Central memory CD4-positive, alpha-beta T cell (primary cell): Measurements from ENCODE around the gene USPL1.
A peak's percentile ranks its signal among the peaks of the same experiment; 100 is the strongest.
"Not testable (repeated sequence)": the region's sequence is repeated elsewhere in the genome, so short reads cannot be mapped to it uniquely, and the experiment has no call there.

Experiments
- DNase-seq: peaks from one replicate; pipeline ENCODE4 v3.0.0; 2022
- total RNA-seq, 3 experiments: gene quantifications; one replicate each; lab custom pipeline; 2026; lab: John Stamatoyannopoulos, UW

The USPL1 gene
- 41.9 to 63.3 (median 59.8) reads per million in 3 experiments for total RNA-seq

DNA sequence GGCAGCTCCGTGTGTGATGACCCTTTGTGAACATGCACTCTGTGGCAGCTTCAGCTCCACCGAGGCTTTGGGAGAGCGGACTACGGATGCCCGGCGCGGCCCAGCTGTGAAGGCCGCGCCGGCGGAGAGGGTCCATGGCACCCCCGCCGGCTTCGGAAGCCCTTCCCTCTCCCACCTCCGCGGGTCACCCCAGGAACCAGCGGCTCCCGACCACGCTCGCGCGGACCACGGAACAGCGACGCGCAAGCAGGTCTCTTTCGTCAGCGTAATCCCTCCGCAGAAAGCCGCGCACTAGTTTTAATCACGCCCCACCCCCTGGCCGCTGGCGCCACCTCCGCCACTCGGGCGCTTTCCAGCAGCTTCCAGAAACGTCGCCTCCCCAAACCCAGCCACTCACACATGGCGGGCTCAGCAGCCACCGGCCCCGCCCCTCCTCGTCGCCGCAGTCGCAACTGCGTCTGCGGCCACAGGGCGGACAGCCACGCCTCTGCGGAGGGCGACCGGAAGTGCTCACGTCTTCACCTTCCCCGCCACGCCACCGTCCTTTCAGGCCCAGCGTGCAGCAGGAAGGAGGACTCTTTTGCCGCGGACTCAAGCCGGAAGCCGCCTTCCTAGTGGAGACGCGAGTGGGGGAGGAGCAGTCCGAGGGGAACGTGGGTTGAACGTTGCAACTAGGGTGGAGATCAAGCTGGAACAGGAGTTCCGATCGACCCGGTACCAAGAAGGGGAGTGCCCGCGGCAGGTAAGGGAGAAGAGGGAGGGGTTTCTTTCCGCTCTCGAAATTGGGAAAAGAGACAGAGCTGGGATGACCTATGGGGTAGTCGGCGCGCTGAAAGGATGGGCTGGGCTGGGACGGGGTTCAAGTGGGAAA lies at the start of gene USPL1:
USPL1 (plus strand) TSS at position 606 of the 871 bp plus-strand sequence. CDS start 3,221 bp downstream, outside the sequence.
- DNase-seq: peak; percentile 99

GRCh38 chr13:30569901-30570576 lies 47.7 kb upstream of the USPL1 start:
- DNase-seq: no peak

- no peak for DNase-seq
Measured at GRCh38 chr13:30570691-30571090, 47.0 kb upstream of the USPL1 start.

- DNase-seq: peak; percentile 38
Measured at GRCh38 chr13:30572859-30573275, 44.9 kb upstream of the USPL1 start.

- DNase-seq: peak; percentile 81
Measured at GRCh38 chr13:30576528-30576927, 41.2 kb upstream of the USPL1 start.

GRCh38 chr13:30577401-30577852 lies 40.3 kb upstream of the USPL1 start:
- peak; percentile 14 for DNase-seq

- no peak for DNase-seq
Measured at GRCh38 chr13:30580852-30581502, 36.7 kb upstream of the USPL1 start.

GRCh38 chr13:30581582-30581981 lies 36.1 kb upstream of the USPL1 start:
- DNase-seq: no peak

DNA sequence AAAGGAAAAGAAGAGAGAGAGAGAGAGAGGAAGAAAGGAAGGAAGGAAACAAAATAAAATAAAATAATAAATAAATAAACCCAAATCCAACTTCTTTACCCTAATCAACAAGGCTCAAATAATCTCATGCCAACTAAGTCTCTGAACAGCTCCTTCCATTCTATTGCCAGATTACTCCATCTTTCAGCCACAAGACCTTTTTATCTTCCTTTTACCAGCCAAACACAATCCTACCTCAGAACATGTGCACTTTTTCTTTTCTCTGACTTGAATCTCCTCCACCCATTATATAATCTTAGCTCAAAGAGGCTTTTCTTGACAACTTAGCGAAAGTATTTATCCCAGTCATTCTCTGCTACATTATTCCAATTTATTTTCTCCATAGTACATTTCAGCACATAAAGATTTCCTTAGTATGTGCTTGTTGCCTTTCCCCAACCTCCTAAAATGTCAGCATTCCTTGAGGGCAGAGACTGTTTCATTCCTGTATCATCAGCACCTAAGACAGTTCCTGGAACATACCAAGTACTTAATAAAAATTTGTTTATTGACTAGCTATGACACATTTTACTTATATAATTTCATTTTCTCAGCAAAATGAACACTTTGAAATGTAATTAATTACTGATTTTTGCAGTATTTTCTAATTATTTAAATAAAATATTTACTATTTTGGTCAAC lies 33.5 kb upstream of the USPL1 start:
- DNase-seq: no peak

DNA sequence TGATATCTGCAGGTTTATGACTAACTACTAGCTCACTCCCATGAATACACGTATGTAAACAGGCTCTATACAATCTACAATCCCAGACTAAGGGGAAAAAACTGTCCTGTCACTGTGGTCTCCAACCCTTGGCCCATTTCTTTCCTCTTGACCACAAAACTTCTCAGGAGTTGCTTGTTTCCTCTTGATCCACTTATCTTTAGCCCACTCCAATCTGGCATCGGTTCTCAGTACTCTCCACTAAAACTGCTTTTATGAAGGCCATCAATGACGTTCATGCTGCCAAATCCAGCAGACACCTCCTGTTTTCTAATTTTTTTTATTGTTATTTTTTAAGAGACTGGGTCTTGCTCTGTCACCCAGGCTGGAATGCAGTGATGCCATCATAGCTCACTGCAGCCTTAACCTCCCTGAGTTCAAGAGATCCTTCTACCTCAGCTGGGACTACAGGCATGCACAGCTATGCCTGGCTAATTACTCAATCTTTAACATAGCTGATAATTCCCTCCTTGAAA lies 31.9 kb upstream of the USPL1 start:
- no peak for DNase-seq

GRCh38 chr13:30587231-30587630 lies 30.5 kb upstream of the USPL1 start:
- DNase-seq: no peak

DNA sequence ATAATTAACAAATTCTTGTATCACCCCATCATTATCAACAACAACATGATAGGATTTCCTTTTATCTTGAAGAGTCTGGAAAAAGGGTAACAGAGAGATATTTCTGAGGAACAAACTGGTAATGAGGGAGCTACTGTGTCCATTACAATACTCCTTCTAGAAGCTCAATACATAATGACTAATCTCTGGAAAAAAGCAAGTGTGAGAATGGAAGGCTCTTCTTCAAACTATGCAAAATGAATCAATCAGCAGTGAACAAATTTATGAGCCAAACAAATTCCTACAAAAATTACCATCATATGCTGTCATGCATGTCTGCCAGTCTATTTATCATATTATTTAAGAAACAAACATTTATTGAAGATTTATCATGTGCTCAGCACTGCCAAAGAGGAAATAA lies 30.0 kb upstream of the USPL1 start:
- DNase-seq: no peak

DNA sequence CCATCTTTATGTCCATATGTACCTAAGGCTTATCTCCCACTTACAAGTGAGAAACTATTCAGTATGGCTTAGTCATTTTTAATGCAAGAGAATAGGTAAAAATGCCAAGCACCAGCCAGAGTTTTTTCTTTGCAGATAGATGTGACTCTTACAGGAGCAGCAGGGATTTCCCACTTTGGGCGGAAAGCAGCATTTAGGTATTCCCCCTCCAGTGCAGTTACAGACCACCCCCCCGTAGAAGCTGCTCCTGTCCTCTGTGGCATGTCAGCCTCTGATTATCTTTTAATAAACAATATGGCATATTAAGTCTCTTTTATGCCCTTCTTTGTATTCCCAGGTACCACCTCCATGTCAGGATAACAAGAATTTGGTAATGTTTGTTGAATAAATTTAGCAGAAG lies 24.7 kb upstream of the USPL1 start:
- DNase-seq: no peak

DNA sequence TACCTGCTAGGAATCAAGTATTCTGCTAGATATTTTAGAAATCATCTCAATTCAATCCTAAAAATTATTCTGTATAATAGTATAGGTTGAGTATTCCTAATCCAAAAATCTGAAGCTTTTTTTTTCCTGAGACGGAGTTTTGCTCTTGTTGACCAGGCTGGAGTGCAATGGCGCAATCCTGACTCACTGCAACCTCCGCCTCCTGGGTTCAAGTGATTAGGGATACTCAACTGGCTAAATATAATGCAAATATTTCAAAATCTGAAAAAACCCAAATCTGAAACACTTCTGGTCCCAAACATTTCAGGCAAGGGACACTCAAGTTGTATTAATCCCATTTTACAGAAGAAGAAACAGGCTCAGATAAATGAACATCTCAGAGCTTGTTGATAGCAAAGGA lies 17.2 kb upstream of the USPL1 start:
- DNase-seq: no peak

DNA sequence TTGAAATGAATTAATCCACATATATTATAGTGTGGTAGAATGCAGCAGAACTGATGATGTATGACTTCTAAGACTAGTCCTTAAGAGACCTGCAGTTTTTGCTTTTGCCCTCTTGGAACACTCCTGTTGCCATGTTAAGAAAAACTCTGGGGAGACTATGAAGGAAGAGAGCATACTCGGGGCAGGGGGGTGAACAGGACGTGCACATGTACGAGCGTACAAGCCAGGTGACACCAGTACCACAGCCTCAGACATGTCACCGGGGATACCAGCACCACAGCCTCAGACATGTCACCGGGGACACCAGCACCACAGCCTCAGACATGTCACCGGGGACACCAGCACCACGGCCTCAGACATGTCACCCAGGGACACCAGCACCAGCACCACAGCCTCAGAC lies 15.9 kb upstream of the USPL1 start:
- DNase-seq: no peak

DNA sequence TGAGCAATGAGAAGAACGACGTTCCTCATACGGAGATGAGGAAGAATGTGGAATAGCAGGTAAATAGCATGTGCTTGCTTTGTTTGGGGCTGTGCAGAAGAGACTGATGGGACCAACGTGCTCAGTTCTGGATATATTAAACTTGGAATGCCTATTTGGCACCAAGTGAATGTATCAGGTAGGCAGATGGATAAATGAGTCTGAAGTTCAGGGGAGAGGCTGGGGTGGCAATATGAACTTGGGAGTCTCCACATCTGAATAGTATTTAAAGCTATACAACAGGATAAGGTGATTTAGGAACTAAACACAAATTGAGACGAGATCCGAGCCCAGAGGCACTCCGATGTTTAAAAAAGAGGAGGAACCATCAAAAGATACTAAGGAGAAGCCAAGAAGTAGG lies 12.7 kb upstream of the USPL1 start:
- no peak for DNase-seq

DNA sequence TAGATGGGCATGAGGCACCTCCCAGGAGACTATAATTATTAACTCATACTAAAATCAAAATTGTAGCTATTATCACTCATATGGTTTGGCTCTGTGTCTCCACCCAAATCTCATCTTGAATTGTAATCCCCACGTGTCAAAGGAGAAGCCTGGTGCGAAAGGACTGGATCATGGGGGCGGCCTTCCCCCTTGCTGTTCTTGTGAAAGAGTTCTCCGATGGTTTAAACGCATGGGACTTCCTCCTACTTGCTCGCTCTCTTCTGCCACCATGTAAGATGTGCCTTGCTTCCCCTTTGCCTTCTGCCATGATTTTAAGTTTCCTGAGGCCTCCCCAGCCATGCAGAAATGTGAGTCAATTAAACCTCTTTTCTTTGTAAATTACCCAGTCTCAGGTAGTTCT lies 10.5 kb upstream of the USPL1 start:
- not testable (repeated sequence) for DNase-seq

DNA sequence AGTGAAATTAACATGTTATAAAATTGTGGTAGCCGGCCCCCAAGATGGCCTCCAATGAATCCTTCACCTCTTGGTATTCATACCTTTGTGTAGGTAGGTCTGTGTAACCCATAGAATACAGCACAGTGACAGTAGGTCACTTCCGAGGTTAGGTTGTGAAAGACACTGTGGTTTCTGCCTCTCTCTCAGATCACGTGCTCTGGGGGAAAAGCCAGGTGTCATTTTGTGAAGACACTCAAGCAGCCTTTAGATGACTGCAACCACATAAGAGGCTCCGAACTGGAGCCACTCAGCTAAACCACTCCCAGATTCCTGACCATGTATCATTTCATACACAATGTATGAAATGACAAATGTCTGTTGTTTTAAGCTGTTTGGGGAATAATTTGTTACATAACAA lies 9.8 kb upstream of the USPL1 start:
- DNase-seq: peak; percentile 85

GRCh38 chr13:30608364-30608763 lies 9.4 kb upstream of the USPL1 start:
- DNase-seq: no peak

DNA sequence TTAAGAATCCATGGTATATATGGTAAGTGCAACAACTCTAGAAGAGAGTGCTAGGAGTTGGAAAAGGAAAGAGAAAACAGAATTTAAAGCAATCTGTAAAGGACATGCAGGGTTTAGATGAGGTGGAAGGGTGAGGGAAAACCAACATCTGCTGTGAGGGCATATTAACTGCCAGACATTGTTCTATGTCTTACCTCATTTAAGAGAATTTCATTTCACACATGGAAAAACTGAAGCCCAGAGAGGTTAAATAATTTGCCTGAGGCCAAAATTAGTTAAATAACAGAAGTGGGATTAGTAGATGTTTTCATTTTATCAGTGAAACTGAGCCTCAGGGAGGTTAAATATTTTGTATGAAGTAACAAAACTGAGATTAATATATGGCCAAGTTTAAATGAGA lies 7.4 kb upstream of the USPL1 start:
- no peak for DNase-seq

GRCh38 chr13:30615481-30615865 lies 2.2 kb upstream of the USPL1 start:
- no peak for DNase-seq

GRCh38 chr13:30615866-30616541 lies 1.7 kb upstream of the USPL1 start:
- DNase-seq: peak; percentile 37
